Measurements from ENCODE around the gene CARD10.

The CARD10 gene

DNA sequence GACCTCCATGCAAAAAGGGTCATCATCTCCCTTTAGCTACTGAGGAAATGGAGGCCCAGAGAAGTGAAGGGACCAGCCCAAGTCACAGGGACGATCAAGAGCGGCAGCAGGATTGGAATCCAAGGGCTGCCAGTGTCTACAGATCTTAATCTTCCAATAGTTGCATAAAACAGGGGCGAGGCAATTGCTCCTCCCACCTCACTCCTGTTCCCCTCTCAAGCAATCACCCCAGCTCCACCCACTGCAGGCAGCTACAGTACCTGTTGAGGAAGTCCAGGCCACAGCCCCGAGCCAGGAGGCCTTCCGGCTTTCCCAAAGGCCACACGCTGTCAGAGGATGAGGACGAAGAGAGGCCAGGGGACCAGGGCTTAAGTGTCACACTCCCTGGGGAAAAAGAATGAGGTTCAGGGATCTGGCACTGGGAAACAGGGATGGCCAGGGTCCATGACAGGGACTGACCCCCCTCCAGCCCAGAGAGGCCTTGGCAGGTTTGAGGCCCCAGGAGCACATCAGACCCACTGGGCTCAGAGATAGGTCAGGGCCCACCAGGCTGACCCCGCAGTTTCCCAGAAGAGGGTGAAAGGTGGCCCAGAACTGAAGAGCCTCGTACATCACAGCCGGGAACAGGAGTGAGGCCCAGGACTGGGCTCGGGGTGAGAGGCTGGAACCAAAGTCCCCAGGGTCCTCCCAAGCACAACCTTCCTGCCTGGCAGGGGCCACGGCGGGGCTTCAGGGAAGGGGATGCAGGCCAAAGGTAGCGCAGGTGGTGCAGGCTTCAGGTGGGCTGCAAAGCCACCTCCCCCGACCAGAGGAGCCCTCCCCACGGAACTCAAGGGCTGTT is 16.7 kb downstream of the CARD10 start:
- DNase-seq (ENCODE audit: low read depth in 2 of 2), result no peak

DNA sequence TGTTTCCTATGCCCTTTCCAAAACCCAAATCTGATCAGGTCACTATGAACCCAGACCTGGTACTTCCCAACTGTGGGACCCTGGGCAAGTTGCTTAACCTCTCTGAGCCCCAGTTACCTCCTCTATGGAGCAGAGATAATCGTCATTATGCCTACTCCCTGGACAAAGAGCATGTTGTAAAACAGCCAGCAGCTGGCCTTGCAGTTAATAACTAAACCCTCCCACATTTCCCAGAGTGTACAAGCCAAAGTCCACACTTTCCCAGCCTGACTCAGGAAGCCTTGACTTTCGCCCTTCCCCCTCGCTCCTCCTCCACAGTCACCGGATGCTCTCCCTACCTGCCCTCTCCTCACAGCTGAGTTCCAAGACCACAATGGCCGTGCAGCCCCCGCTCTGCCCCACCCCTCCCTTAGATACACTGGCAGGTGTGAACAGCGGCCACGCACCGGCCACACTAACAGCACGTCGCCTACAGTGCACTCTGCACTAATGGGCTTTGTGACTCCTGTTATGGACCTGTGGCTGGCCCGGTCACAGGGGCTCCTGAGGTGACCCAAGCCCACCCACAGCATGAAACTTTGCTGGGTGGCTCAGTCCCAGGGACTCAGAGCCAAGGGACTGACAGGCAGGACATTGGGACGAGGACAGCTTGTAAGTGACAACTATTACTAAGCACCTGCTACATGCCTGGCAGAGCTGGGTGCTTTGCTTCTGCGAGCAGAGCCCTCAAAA is 17.4 kb downstream of the CARD10 start:
- no peak for DNase-seq (ENCODE audit: low read depth in 2 of 2)

GRCh38 chr22:37500745-37501609 is 18.2 kb downstream of the CARD10 start:
- no peak for DNase-seq (ENCODE audit: low read depth in 2 of 2)

DNA sequence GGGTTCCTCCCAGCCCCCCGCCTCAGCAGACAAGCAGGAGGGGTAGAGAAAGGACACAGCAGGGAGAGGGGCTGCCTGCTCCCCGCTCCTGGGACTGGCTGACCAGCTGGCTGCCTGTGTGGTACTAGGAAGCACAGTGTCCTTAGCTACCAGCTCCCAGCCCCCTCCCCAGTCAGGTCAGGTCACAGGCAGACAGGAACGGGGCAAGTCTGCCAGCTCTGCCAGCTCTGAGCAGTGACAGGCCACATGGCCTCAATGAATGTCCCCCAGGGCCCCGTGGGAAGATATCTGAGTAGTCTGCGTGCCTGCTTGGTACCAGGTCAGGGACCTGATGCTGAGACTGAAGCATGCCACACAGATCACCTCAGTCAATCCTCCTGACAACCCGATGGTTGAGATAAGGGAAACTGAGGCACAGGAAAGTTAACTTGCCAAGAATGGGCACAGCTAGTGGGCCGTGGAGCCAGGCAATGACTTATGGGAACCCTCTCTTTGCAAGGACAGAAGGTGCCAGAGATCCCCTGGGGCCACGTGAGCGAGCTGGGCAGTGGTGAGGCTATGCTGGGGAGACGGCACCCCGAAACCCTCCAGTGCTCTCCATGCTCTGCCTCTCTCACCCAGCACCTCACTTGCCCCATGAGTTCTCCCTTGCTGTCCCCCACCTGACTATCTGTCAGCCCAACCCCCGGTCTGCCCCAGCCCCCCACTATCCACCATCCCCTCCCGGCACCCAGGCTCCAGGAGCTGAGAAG is 19.2 kb downstream of the CARD10 start:
- no peak for DNase-seq (ENCODE audit: low read depth in 2 of 2)

- no peak for DNase-seq (ENCODE audit: low read depth in 2 of 2)
Measured at GRCh38 chr22:37499027-37499707, 20.0 kb downstream of the CARD10 start.

DNA sequence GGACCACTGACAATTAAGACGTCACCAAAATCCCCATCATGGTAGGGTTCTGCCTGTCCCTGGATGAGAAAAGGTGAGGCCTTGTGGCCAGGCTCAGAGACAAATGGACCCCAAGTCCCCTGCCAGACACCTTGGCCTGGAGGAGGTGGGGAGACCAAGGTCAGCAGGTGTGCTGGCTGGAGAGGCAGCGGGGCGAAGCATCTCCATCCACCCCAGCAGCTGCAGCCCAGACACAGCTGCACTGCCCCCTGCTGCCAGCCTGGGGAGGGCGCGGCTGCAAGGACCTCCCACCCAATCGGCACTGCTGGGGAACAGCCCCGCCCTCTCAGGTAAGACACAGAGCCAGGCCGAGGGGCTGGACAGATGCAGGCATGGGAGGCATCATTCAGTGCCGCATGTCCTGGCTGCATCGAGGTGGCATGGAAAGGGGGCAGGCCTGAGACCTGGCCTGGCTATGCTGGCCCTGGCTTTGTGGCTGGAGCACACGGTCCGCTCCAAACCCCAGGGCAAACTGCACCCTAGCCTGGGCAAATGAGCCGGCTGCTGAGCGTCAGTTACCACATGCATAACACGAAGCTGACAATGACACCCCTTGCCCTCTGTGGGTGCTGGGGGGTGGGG is 20.8 kb downstream of the CARD10 start:
- peak; percentile 51 to 65 for DNase-seq (ENCODE audit: low read depth in 2 of 2)

- DNase-seq (ENCODE audit: low read depth in 2 of 2), result no peak
Measured at GRCh38 chr22:37497062-37497599, 22.1 kb downstream of the CARD10 start.

GRCh38 chr22:37496651-37497050 is 22.6 kb downstream of the CARD10 start:
- no peak for DNase-seq (ENCODE audit: low read depth in 2 of 2)

GRCh38 chr22:37493979-37494378 is 25.2 kb downstream of the CARD10 start:
- no peak for DNase-seq (ENCODE audit: low read depth in 2 of 2)

DNA sequence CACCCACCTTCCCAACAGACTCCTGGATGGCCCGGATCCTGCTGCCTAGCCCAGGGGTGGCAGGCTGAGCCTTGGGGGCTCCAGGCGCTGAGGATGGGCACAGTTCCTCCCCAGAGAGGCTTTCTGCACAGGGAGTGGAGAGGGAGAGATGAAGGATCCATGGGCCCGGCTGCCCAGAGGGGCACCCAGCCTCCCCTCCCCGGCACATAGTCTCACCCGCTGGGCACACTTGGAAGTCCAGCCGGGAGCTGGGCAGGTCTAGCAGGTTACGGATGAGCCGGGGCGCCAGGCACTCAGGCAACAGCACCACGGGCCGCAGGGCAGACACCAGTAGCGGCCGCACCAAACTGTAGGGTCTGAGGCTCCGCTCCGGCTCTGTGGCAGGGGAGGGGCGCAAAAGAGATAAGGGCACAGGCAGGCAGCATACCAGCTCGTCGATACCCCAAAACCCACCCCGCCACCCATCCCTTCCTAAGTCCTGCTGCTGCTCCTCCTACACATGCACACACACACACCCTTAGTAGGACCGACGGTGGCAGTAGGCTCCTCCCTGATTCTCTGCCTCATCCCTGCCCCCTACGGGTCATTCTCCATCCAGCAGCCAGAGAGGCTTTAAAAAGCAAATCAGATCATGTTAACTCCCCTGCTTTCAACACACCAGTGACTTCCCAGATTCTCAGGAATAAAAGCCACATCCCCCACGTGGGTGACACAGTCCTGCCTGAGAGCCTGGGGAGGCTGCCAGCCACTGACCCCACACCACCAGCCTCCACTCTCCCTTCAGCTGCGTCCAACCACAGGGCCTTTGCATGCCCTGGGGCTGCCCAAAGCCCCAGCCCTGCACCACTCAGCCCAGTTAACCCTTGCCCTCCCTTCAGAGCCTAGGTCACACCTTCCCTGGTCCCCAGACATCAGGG is 26.5 kb downstream of the CARD10 start:
- peak in 1 of 2 donors; percentile 43 for DNase-seq (ENCODE audit: low read depth in 2 of 2)

- no peak for DNase-seq (ENCODE audit: low read depth in 2 of 2)
Measured at GRCh38 chr22:37491559-37492427, 27.4 kb downstream of the CARD10 start.

DNA sequence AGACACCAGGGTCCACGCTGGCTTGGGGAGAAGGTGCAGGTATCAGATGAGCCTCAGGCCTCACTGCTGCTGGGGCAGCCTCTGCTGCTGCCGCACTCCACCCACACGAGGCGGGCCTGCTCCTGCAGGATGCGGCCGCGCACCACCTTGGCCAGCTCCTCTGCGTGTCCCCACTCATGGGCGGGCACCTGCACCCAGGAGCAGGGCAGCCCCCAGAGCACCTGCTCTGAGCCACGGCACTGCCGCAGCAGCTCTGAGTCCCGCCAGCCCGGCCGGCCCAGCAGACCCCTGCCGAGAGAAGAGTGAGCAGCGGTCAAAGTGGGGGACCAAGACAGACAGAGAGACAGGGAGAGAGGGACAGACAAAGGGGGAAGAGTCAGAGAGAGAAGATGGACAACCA is 28.1 kb downstream of the CARD10 start:
- no peak for DNase-seq (ENCODE audit: low read depth in 2 of 2)

- no peak for DNase-seq (ENCODE audit: low read depth in 2 of 2)
Measured at GRCh38 chr22:37489983-37490382, 29.2 kb downstream of the CARD10 start.

DNA sequence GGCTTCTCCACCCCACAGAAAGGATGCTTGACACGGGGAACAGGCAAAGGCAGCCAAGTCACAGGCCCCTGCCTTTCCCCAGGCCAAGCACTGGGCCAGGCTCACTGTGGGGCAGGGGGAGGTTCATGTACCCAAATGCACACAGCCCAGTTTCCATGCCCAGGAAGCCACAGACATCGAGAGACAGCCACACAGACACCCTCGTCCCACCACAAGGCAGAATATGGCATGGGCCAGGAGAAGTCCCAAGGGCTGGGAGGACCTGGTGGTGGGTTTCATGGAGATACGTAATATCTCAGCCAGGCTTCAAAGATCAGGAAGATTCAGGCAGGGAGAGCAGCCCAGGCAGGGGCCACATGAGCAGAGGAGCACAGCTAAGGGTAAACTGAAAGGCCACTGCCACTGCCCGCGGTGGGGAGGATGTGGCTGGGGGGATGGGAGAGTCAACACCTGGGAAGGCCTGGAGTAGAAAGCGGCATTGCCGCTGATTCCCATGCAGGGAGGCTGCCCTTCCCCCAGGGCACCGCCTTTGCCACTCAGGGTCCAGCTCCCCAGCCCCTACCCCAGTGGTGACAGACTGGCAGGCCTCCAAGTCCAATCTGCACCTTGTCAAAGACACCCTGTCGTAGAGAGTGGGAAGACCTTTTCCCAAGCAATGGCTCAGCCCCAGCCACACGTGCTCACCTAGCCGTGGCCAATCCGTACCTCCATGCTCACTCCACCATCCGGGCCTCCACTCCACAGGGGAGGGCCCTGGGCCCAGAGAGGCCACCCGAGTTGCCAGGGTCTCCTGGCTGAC is 30.7 kb downstream of the CARD10 start:
- no peak for DNase-seq (ENCODE audit: low read depth in 2 of 2)

- DNase-seq (ENCODE audit: low read depth in 2 of 2), result no peak
Measured at GRCh38 chr22:37487571-37487970, 31.6 kb downstream of the CARD10 start.

DNA sequence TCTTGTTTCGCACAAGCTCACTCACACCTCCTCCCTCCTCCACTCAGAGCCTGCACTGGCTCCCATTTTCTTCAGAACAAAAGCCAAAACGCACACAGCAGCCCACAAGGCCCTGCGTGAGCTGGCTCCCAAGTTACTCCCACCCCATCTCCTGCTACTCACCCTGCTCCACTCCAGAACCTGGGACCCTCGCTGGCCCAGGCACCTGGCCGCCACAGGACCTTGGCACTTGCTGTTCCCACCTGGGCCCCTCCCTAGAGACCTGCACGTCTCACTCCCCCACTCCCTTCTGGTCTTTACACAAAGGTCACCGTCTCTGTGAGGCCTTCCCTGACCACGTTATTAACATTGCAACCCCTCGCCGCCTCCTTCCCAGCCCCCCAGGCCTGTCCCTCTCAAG is 32.1 kb downstream of the CARD10 start:
- DNase-seq (ENCODE audit: low read depth in 2 of 2), result no peak

DNA sequence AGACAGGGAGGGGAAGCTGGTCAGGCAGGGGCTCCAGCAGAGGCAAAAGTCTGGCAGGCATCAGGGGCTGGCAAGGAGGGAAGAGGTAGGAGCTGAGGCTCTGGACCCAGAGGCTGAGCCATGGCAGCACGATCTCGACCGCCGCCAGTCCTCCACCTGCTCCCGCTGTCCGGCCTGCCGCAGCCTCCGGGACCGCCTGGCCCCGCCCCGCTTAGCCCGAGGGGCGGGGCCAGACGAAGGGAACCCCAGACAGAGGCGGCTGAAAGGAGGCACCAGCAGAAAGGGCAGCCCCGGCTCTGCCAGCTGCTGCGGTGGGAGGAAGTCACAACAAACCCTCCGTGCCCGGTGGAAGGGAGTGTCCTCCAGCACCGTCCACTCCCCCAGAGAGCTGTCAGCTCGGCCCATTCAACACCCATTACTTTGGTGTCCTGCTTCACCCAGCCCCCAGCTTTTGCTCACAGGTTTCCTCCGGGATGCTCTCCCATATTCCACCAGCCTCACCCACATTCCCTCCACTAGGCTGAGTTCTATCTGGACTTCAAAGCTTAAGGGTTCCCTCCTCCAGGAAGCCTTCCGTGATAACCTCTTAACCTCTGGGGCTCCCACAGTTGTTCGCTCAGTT is 32.9 kb downstream of the CARD10 start, which contains the start of gene MFNG:
Gene MFNG (minus strand): TSS at position 161 of the 622 bp plus-strand sequence. CDS start 207 bp downstream, outside the sequence.
- peak; percentile 68 to 69 for DNase-seq (ENCODE audit: low read depth in 2 of 2)
